GM12878 (cell line): Measurements from ENCODE around the gene TIMM10.

ENCODE experiments used
- ELK1 ChIP-seq: IDR thresholded peaks from 2 replicates; pipeline ENCODE4 v1.6.1; 2012; ENCODE audit warnings: low read depth, low read length, improper control_type of control experiment
- POLR2AphosphoS5 ChIP-seq: IDR thresholded peaks from 2 replicates; pipeline ENCODE4 v1.6.1; 2011; ENCODE audit warnings: mild to moderate bottlenecking, low read length, inconsistent platforms
- SMAD1 ChIP-seq: fragments of 450-650 bp; IDR thresholded peaks from 2 replicates; pipeline ENCODE4 v1.6.1; 2018; ENCODE audit warnings: mild to moderate bottlenecking, low read depth; ENCODE audit not compliant: partially characterized antibody
- TF ChIP-seq, protein P1 (sequence below), 3 experiments: IDR thresholded peaks in 2 of 3; conservative IDR thresholded peaks in 1 of 3; 2 replicates each; pipeline ENCODE4 v1.5.1; 2011; ENCODE audit warnings: low read depth in 3 of 3, low read length in 3 of 3, mild to moderate bottlenecking in 3 of 3, control low read depth in 2 of 3, moderate library complexity in 2 of 3, inconsistent platforms in 1 of 3, mixed read lengths in 1 of 3; ENCODE audit not compliant: control insufficient read depth in 2 of 3, insufficient read depth in 1 of 3; ENCODE audit errors: extremely low read depth in 1 of 3
- TF ChIP-seq, protein P2 (sequence below): IDR thresholded peaks from 2 replicates; pipeline ENCODE4 v1.6.1; 2012; ENCODE audit warnings: mild to moderate bottlenecking, low read depth, low read length

DNA sequence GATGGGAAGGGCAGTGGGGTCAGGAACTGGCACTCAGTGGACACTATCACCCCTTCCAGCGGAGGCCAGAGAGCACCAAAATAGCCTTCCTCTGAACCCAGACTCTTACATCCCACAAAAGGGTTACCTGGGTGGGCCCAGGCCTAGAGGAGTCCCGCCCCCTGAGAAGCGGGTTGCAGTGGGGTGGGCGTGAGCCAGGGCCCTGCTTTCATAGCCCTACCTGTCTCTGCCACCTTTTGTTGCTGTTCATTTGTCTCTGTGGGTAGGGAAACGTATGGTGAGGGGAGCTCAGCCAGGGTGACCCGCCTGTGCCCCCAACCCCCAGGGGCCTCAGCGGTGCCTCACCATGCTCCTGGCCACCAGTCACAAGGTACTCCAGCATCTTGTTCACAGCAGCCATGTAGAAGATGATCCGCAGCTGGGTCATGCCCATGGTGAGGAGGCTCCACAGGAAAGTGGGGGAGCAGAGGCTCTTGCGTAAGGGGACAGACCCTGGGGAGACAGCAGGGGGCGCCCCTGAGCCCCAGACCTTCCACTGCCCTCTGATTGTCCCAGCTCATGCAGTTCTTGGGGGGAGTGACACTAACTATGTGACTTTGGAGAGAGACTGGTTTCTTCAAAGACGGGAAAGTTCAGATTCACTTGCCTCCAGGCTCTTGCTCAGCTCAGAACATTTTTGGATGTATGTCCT is 39.0 kb downstream of the TIMM10 start:
- TF ChIP-seq, protein P1, sequence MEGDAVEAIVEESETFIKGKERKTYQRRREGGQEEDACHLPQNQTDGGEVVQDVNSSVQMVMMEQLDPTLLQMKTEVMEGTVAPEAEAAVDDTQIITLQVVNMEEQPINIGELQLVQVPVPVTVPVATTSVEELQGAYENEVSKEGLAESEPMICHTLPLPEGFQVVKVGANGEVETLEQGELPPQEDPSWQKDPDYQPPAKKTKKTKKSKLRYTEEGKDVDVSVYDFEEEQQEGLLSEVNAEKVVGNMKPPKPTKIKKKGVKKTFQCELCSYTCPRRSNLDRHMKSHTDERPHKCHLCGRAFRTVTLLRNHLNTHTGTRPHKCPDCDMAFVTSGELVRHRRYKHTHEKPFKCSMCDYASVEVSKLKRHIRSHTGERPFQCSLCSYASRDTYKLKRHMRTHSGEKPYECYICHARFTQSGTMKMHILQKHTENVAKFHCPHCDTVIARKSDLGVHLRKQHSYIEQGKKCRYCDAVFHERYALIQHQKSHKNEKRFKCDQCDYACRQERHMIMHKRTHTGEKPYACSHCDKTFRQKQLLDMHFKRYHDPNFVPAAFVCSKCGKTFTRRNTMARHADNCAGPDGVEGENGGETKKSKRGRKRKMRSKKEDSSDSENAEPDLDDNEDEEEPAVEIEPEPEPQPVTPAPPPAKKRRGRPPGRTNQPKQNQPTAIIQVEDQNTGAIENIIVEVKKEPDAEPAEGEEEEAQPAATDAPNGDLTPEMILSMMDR (IDR thresholded peaks at IDR 0.05 in 2 of 3, conservative IDR thresholded peaks at IDR 0.05 in 1 of 3; ENCODE audit: control insufficient read depth in 2 of 3, extremely low read depth in 1 of 3, insufficient read depth in 1 of 3, low read depth in 3 of 3, low read length in 3 of 3): peak; percentile 59 to 81 (median 71)
- TF ChIP-seq, protein P2, sequence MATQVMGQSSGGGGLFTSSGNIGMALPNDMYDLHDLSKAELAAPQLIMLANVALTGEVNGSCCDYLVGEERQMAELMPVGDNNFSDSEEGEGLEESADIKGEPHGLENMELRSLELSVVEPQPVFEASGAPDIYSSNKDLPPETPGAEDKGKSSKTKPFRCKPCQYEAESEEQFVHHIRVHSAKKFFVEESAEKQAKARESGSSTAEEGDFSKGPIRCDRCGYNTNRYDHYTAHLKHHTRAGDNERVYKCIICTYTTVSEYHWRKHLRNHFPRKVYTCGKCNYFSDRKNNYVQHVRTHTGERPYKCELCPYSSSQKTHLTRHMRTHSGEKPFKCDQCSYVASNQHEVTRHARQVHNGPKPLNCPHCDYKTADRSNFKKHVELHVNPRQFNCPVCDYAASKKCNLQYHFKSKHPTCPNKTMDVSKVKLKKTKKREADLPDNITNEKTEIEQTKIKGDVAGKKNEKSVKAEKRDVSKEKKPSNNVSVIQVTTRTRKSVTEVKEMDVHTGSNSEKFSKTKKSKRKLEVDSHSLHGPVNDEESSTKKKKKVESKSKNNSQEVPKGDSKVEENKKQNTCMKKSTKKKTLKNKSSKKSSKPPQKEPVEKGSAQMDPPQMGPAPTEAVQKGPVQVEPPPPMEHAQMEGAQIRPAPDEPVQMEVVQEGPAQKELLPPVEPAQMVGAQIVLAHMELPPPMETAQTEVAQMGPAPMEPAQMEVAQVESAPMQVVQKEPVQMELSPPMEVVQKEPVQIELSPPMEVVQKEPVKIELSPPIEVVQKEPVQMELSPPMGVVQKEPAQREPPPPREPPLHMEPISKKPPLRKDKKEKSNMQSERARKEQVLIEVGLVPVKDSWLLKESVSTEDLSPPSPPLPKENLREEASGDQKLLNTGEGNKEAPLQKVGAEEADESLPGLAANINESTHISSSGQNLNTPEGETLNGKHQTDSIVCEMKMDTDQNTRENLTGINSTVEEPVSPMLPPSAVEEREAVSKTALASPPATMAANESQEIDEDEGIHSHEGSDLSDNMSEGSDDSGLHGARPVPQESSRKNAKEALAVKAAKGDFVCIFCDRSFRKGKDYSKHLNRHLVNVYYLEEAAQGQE: no peak
- TF ChIP-seq POLR2AphosphoS5 (no peak), SMAD1 (no peak), ELK1 (no peak)
